ENCODE measurements around the gene PER3.
A peak's percentile ranks its signal among the peaks of the same experiment; 100 is the strongest.
"Not testable (repeated sequence)": the region's sequence is repeated elsewhere in the genome, so short reads cannot be mapped to it uniquely, and the experiment has no call there.

The PER3 gene

DNA sequence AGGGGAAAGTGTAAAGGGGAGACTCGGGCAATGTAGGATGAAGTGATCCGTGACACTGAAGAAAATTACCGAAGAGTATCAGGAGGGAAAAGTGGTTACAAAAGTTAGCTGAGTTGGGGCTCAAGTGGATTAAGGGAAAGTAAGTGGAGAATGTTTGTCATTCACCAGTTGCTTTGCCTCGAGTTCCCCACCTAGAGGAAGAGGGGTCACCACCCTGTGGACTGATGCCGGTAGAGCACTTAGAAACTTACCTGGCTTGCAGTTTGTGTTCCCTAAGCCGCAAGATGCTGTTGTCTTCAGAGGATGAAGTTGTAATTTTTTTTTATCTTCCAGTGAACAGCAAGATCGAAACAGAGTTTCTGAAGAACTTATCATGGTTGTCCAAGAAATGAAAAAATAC is 1.0 kb downstream of the PER3 start:
- Mint-ChIP-seq H3K27me3 (no peaks in the 10 kb centered on the region), H3K36me3 (ENCODE audit: low read depth) (peaks cover 67% of the 10 kb centered on the region), H3K27ac (peak overlapping the region; percentile 42), H3K4me3 (peak overlapping the region; percentile 82), H3K4me1 (ENCODE audit: low read depth) (peaks cover 54% of the 10 kb centered on the region), H3K9me3 (peaks cover 13% of the 10 kb centered on the region)
- intact Hi-C loops (cut with micrococcal nuclease): no loop called here

GRCh38 chr1:7786795-7787194 is 2.7 kb downstream of the PER3 start:
- H3K36me3 Mint-ChIP-seq (ENCODE audit: low read depth): peaks cover 68% of the 10 kb centered on the region
- intact Hi-C loops (cut with micrococcal nuclease): no loop called here
- H3K27me3 Mint-ChIP-seq: no peaks in the 10 kb centered on the region
- H3K27ac Mint-ChIP-seq: no peak overlapping the region
- no peak overlapping the region for H3K4me3 Mint-ChIP-seq
- H3K9me3 Mint-ChIP-seq: peaks cover 29% of the 10 kb centered on the region
- H3K4me1 Mint-ChIP-seq (ENCODE audit: low read depth): peaks cover 39% of the 10 kb centered on the region

DNA sequence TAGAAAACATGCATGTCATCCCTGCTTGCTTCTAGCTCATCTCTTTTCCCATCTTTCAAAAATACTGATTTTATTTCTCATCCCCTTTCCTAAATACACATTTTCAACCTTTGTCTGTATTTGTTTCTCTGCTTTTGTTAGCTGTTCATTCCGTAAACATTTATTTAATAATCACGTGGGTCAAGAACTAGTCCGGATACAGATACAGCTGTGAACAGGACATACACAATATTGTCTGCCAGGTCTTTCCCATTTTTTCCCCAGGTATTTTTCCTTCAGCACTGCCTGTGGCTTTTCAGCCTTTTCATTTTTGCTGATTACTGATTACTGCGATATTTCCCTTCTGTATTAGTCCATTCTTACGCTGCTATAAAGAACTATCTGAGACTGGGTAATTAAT is 5.7 kb downstream of the PER3 start:
- Mint-ChIP-seq H3K36me3 (ENCODE audit: low read depth) (peaks cover 84% of the 10 kb centered on the region), H3K9me3 (peaks cover 35% of the 10 kb centered on the region), H3K27me3 (no peaks in the 10 kb centered on the region), H3K4me3 (no peak overlapping the region), H3K27ac (no peak overlapping the region), H3K4me1 (ENCODE audit: low read depth) (peaks cover 21% of the 10 kb centered on the region)
- intact Hi-C loops (cut with micrococcal nuclease): no loop called here

DNA sequence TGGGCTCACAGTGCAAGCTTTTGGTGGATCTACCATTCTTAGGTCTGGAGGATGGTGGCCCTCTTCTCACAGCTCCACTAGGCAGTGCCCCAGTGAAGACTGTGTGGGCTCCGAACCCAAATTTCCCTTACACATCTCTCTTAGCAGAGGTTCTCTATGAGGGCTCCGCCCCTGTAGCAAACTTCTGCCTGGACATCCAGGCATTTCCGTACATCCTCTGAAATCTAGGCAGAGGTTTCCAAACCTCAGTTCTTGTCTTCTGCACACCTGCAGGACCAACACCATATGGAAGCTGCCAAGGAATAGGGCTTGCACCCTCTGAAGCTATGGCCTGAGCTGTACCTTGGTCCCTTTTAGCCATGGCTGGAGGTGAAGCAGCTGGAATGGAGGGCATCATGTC is 6.9 kb downstream of the PER3 start:
- H3K27me3 Mint-ChIP-seq; H3K4me3 Mint-ChIP-seq; intact Hi-C loops (cut with micrococcal nuclease); H3K27ac Mint-ChIP-seq: not testable (repeated sequence)
- Mint-ChIP-seq H3K9me3 (peaks cover 35% of the 10 kb centered on the region), H3K4me1 (ENCODE audit: low read depth) (peaks cover 18% of the 10 kb centered on the region), H3K36me3 (ENCODE audit: low read depth) (peaks cover 85% of the 10 kb centered on the region)

- H3K4me1 Mint-ChIP-seq (ENCODE audit: low read depth): peaks cover 6% of the 10 kb centered on the region
- intact Hi-C loops (cut with micrococcal nuclease): no loop called here
- no peak overlapping the region for H3K4me3 Mint-ChIP-seq
- no peaks in the 10 kb centered on the region for H3K27me3 Mint-ChIP-seq
- H3K9me3 Mint-ChIP-seq: peaks cover 19% of the 10 kb centered on the region
- H3K27ac Mint-ChIP-seq: no peak overlapping the region
- H3K36me3 Mint-ChIP-seq (ENCODE audit: low read depth): peaks cover 89% of the 10 kb centered on the region
Observed at GRCh38 chr1:7795406-7795805, 11.3 kb downstream of the PER3 start.

DNA sequence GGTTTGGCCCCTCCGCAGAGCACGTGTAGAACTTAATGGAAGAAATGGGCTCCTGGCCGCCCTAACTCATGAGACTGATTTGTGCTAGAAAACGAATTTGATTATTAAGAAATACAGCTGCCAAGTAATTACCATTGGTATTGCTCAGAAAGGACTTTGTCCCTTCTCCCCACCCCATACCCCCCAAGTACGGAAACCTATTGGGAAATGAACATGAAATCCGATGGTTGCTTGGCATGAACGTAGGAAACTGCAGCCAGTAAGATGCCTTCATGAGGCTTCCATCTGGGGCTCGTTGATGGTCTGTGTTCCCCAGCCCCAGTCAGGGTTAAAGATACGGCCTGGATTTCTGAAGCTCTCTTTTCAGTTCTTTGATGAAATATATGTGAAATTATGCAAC is 21.4 kb downstream of the PER3 start:
- Mint-ChIP-seq H3K9me3 (no peaks in the 10 kb centered on the region), H3K4me3 (no peak overlapping the region), H3K27ac (no peak overlapping the region), H3K36me3 (ENCODE audit: low read depth) (peaks cover 76% of the 10 kb centered on the region), H3K4me1 (ENCODE audit: low read depth) (no peaks in the 10 kb centered on the region), H3K27me3 (no peaks in the 10 kb centered on the region)
- intact Hi-C loops (cut with micrococcal nuclease): no loop called here

GRCh38 chr1:7808253-7808844 is 24.3 kb downstream of the PER3 start:
- intact Hi-C loops (cut with micrococcal nuclease): loop anchor here (1.0 kb wide), 1 partner anchor 48 kb away; no protein-coding TSS in a partner anchor
- peaks cover 78% of the 10 kb centered on the region for H3K36me3 Mint-ChIP-seq (ENCODE audit: low read depth)

DNA sequence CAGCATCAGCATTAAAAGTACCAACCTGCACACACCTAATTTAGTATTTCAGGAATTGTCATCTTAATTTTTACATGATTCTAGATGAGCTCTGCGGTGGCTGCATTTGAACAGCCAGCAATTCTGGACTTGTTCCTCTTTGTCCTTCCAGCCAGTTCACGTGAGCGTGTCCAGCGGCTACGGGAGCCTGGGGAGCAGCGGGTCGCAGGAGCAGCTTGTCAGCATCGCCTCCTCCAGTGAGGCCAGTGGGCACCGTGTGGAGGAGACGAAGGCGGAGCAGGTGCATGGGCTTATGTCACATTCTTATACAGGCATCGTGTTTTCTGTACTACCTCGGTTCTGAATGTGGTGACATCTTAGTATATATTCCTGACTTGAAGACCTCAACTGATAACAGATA is 25.7 kb downstream of the PER3 start:
- intact Hi-C loops (cut with micrococcal nuclease): no loop called here
- Mint-ChIP-seq H3K27ac (no peak overlapping the region), H3K9me3 (peaks cover 19% of the 10 kb centered on the region), H3K4me3 (no peak overlapping the region), H3K36me3 (ENCODE audit: low read depth) (peaks cover 75% of the 10 kb centered on the region), H3K4me1 (ENCODE audit: low read depth) (no peaks in the 10 kb centered on the region), H3K27me3 (peaks cover 2% of the 10 kb centered on the region)

More at GRCh38 chr1:7808253-7808844, 24.3 kb downstream of the PER3 start:
- no peak overlapping the region for H3K27ac Mint-ChIP-seq
- peaks cover 8% of the 10 kb centered on the region for H3K9me3 Mint-ChIP-seq
- H3K4me3 Mint-ChIP-seq: no peak overlapping the region
- no peaks in the 10 kb centered on the region for H3K4me1 Mint-ChIP-seq (ENCODE audit: low read depth)
- peaks cover 1% of the 10 kb centered on the region for H3K27me3 Mint-ChIP-seq

- intact Hi-C loops (cut with micrococcal nuclease): no loop called here
- H3K36me3 Mint-ChIP-seq (ENCODE audit: low read depth): peaks cover 69% of the 10 kb centered on the region
Observed at GRCh38 chr1:7810395-7810794, 26.3 kb downstream of the PER3 start.

GRCh38 chr1:7811476-7811875 is 27.4 kb downstream of the PER3 start:
- H3K9me3 Mint-ChIP-seq: peaks cover 19% of the 10 kb centered on the region

More at GRCh38 chr1:7810395-7810794, 26.3 kb downstream of the PER3 start:
- Mint-ChIP-seq H3K4me1 (ENCODE audit: low read depth) (no peaks in the 10 kb centered on the region), H3K4me3 (no peak overlapping the region), H3K9me3 (peaks cover 19% of the 10 kb centered on the region), H3K27ac (no peak overlapping the region), H3K27me3 (peaks cover 2% of the 10 kb centered on the region)

DNA sequence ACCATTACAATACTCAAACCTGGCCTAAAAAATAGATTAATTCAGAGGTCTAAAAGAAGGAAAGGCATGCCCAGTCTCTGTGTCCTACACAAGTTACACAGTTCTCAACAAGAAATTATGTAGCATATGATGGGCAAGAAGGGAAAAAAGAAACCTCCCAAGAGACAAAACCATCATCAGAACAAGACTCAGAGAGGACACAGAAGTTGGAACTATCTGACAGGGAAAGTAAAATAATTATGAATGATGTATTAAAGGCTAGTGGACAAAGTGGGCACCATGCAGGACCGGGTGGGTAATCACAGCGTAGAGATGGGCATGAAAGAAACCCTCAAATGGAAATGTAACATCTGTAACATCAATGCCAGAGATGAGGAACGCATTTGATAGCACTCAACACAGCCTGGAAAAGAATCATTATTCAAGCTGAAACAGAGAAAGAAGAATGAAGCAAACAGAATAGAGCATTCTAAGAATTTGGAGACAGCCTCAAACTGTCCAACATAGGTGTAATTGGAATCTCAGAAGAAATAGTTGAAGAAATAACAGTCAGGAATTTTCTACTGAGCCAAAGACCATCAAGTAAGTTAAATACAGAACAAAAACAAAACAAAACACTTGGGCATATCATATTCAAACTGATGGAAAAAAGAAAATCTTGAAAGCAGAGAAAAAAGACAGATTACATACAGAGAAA is 29.7 kb downstream of the PER3 start:
- Mint-ChIP-seq H3K36me3 (ENCODE audit: low read depth) (peaks cover 54% of the 10 kb centered on the region), H3K27me3 (peaks cover 2% of the 10 kb centered on the region), H3K4me1 (ENCODE audit: low read depth) (no peaks in the 10 kb centered on the region), H3K4me3 (no peak overlapping the region), H3K27ac (no peak overlapping the region), H3K9me3 (peaks cover 19% of the 10 kb centered on the region)
- intact Hi-C loops (cut with micrococcal nuclease): no loop called here

More at GRCh38 chr1:7811476-7811875, 27.4 kb downstream of the PER3 start:
- H3K27me3 Mint-ChIP-seq: peaks cover 2% of the 10 kb centered on the region
- intact Hi-C loops (cut with micrococcal nuclease): no loop called here
- no peak overlapping the region for H3K27ac Mint-ChIP-seq
- peaks cover 66% of the 10 kb centered on the region for H3K36me3 Mint-ChIP-seq (ENCODE audit: low read depth)
- no peaks in the 10 kb centered on the region for H3K4me1 Mint-ChIP-seq (ENCODE audit: low read depth)
- H3K4me3 Mint-ChIP-seq: no peak overlapping the region

- no peak overlapping the region for H3K4me3 Mint-ChIP-seq
- H3K36me3 Mint-ChIP-seq (ENCODE audit: low read depth): peaks cover 74% of the 10 kb centered on the region
- no peaks in the 10 kb centered on the region for H3K27me3 Mint-ChIP-seq
- H3K4me1 Mint-ChIP-seq (ENCODE audit: low read depth): no peaks in the 10 kb centered on the region
- no peaks in the 10 kb centered on the region for H3K9me3 Mint-ChIP-seq
- no peak overlapping the region for H3K27ac Mint-ChIP-seq
- intact Hi-C loops (cut with micrococcal nuclease): no loop called here
Observed at GRCh38 chr1:7821282-7821681, 37.2 kb downstream of the PER3 start.

DNA sequence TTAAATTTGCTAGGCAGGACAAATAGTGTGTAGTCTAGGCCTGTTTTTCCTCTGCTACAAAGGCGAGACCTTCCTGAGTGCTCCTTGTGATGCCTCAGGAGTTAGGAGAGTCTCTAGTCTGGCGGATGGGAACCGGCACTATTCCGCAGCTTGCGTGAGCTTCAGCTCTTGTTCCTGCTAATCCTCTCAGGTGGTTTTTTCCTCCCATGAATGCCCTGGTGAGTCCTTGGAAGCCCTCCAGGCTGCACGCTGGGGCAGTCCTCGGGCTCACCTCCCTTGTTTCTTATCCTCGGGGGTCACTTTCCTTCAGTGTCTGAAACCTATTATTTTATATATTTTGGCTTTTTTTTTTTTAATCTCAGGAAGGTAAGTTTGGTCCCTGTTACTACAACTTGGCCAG is 40.6 kb downstream of the PER3 start:
- intact Hi-C loops (cut with micrococcal nuclease): no loop called here
- no peak overlapping the region for H3K27ac Mint-ChIP-seq
- H3K4me1 Mint-ChIP-seq (ENCODE audit: low read depth): no peaks in the 10 kb centered on the region
- no peaks in the 10 kb centered on the region for H3K27me3 Mint-ChIP-seq
- H3K36me3 Mint-ChIP-seq (ENCODE audit: low read depth): peaks cover 93% of the 10 kb centered on the region
- H3K9me3 Mint-ChIP-seq: no peaks in the 10 kb centered on the region
- no peak overlapping the region for H3K4me3 Mint-ChIP-seq

GRCh38 chr1:7826363-7826762 is 42.3 kb downstream of the PER3 start:
- Mint-ChIP-seq H3K9me3 (no peaks in the 10 kb centered on the region), H3K4me3 (no peak overlapping the region), H3K36me3 (ENCODE audit: low read depth) (peaks cover 93% of the 10 kb centered on the region), H3K27me3 (no peaks in the 10 kb centered on the region), H3K27ac (no peak overlapping the region), H3K4me1 (ENCODE audit: low read depth) (peaks cover 2% of the 10 kb centered on the region)
- intact Hi-C loops (cut with micrococcal nuclease): no loop called here
